GM18526 (cell line): ENCODE data around the gene CRPPA.

Experiments
- POLR2A ChIP-seq: IDR thresholded peaks from 3 replicates; pipeline ENCODE4 v1.6.1; 2011; ENCODE audit not compliant: insufficient read length; ENCODE audit errors: extremely low read depth

CRPPA gene

DNA sequence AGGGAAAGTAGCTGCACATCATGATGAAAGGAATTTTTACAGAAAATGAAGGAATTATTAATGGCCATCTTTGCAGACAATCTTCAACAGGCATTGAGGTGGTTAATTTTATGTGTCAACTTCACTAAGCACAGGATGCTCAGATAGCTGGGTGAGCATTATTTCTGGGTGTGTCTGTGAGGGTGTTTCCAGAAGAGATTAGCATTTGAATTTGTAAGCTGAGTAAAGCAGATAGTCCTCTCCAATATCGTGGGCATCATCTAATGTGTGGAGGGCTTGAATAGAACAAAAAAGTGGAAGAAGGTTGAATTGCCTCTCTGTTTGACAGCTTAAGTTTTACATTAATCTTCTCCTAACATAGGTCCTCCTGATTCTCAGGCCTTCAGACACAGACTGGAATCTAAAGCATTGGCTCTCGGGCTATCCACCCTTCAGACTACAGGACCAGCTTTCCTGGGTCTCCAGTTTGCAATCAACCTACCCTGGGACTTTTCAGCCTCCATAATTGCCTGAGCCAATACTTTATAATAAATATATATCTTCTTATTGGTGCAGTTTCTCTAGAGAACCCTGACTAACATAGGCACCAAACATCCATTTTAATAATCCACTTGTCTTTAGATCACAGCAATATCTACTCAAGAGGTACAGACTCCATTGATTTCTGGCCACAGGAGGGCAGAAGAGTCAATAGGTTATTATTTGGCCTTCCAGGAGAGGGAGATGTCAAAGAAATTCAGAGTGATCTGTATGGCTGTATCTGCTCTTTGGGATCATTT, 10.5 kb upstream of the CRPPA start:
- no peak for TF ChIP-seq POLR2A

DNA sequence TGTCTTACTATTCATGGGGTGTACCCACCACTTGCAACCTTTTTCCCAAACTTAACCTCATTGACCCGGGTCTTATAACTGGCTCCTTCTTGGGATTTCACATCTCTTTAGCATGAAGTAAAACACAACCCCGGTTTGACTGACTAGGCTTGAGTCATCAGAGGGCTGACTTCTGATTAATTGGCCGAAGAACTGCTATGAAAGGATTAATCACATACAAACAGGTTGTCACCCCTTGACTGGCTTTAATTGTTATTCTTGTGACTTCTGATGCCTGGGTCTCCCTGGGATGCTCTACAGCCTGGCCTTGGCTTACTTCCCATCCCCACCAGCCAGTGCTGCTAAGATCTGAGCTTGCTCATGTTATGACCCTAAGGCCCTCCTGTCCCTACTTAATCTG, 8.8 kb upstream of the CRPPA start:
- TF ChIP-seq POLR2A: no peak

GRCh38 chr7:16428672-16429071, 7.3 kb upstream of the CRPPA start:
- no peak for TF ChIP-seq POLR2A

DNA sequence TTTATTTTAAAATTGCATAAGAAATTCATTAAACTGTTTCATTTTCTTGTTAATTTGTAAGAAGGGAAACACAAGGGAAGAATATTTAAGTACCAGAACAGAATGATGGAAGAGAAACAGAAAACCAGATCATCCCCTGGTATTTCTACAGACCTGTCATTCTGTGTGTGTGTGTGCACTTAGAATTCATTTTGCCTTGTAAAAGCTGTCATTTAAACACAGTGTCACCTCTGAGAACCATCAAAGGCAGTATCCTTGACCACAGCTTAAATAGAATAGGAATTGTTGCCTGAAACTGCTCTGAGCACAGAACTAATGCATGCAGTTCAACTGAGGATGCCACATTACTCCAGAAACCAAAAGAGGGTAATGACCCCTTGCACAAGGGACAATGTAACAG, 6.8 kb upstream of the CRPPA start:
- no peak for TF ChIP-seq POLR2A

DNA sequence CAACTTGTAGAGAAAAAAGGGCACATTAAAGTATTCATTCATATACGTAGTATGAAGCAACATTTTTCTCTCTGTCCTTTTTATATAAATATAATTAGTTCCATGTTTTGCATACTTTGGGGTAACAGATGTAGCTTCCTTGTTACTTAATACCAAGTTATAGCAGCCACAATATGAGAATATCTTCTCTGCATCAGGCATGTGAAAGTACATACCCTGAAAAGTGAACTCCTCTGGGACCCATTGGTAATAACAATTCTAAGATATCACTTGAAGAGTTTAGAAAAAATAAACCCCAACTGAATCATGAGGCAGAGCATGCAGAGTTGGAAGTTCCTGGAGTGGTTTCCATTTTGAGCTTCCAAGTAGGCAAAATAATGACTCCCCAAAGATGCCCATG, 2.4 kb upstream of the CRPPA start:
- no peak for TF ChIP-seq POLR2A

DNA sequence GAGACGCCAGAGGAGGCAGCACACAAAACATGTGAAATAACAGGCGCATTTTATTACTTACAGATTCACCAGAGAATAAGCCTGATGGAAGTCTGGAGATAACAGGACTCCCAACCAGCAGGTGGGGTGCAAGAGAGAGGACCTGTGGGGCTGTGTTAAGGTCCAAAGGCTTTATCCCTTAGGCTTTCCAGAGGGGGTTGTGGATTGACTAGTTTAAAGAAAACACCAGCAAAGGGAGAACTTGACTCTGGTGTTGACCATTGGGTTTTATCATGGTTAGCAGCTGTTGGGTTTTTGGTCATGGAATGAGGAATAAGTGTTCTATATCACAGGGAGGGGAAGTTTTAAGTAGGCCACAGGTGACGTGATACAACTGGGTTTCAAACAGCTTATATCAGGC, 1.6 kb upstream of the CRPPA start:
- no peak for TF ChIP-seq POLR2A

- TF ChIP-seq POLR2A: no peak
These were observed 731 bp upstream of the CRPPA start for GRCh38 chr7:16422103-16422435.

DNA sequence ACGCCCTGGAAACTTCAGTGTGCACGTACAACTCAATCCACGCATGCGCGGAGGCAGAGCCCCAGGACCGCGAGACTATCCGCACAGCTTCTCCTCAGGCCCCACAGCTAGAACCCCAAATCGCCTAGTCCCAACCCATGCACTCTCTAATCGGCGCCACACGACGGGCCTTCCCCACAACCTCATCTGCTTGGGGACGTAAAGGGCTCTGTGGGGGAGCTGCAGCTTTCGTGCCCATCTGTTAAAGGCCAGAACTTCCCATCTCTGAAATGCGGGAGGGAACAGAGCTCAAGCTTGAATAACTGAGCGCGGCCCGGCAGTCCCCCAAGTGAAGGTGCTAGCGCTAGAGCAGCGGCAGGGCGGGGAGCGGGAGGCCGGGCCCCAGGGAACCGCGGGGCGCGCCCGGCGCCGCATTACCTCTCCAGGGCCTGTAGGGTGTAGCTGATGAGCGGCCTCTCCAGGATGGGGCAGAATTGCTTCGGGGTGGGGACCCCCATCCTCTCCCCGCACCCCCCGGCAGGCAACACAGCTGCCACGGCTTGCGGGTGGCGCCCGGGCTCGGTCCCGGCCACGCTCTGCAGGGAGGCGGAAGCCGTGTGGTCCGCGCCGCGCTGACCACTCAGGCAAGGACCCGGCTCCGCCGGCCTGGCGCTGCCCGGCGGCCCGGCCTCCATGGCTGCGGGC, 547 bp downstream of the CRPPA start:
- peak; percentile 53 for TF ChIP-seq POLR2A

GRCh38 chr7:16420329-16420648, 1.0 kb downstream of the CRPPA start:
- TF ChIP-seq POLR2A: no peak

GRCh38 chr7:16419859-16420258, 1.5 kb downstream of the CRPPA start:
- no peak for TF ChIP-seq POLR2A

- TF ChIP-seq POLR2A: no peak
These were observed 2.2 kb downstream of the CRPPA start for GRCh38 chr7:16419126-16419525.

- TF ChIP-seq POLR2A: no peak
These were observed 3.4 kb downstream of the CRPPA start for GRCh38 chr7:16417906-16418305.

- TF ChIP-seq POLR2A: no peak
These were observed 4.8 kb downstream of the CRPPA start for GRCh38 chr7:16416289-16417282.

DNA sequence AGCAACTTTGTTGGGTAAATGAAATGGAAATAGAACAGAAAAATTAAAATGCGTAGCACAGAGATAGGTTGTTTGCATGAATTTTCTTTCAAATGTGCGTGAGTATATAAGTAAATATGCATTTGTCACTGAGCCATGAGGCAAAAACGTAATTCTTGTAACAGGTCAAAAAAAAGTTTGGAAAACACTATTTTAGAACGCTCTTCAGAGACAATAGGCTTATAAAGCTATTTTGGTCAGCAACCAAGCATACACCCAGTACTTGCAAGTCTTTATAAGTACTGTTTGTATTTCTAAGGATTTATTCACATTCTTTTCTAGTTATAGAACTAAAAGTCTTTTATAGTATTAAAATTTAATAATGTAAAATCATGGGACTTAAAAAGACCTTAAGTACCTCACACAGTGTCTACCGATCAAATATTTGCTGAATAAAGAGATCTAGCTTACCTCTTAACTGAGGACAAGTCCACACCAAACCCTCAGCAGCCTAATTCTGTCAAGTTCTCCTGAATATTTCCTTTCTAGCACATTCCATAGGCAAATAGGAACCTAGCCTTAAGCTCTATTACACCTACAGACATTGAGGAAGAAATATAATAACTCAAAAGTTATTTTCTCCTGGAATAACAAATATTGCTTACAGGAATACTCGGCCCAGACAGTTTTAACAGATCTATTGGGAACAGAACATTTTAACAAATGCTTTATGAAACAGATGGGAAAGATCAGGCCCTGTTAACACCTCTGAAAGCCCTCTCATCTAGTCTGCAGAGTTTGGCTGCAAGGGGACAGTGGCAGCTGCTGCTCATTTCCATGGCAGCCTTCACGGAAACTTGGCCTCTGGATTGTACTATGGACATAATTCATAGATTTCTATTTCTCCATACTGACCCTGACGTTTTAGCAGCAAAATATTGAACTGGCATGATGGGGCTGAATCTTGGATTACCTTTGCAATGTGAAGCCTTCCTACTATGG, 8.8 kb downstream of the CRPPA start:
- no peak for TF ChIP-seq POLR2A

DNA sequence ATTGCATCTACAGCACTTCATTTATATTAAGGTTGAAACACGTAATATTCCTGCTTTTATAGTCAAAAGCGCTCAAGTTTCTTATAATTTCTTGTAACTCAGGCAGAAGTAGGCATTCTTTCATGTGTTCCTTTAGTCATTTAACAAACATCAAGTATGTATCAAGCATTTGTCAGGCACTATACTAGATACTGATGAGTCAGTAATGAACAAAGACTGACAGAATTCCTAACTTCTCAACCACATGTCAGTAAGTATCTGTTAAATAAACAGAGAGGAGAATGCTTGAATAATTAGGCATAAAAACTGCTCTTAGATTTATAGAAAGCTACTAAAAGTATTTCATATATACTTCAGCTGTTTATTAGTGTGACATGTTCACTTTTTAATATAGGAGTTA, 9.9 kb downstream of the CRPPA start:
- no peak for TF ChIP-seq POLR2A

DNA sequence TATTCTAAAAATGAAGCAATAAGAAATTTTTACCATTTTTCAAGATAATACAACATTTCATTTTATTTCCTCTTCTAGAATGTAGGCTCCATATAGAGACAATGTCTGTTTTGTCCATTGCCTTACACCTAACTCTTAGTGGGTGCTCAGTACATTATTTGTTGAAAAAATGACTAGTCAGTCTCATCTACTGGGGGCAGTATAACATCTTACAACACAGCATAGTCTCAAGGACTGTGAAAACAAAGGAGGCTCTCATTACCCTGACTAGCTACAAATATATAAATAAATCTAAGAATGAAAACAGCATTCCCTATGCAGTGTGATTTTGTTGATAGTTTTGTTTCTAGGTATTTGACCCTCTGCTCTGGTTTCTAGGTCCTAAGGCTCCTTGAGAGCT, 11.6 kb downstream of the CRPPA start:
- TF ChIP-seq POLR2A: no peak
